ENCODE results near the gene DISC1. TPM values are rescaled to one million over a fixed set of nuclear protein-coding genes. Genes with fewer than 3 reads are reported as not detected.

DISC1 gene
- polyA plus RNA-seq, 3 donors: 5.5 to 14.7 (median 5.8) TPM

- Histone ChIP-seq H3K4me2 (replicated peaks; ENCODE audit: extremely low read depth, low read length, poor library complexity, severe bottlenecking) (no peak overlapping the region), H3K4me1 (ENCODE audit: control insufficient read depth in 1 of 2, insufficient read depth in 2 of 2, low read length in 2 of 2) (peaks cover 9% of the 10 kb centered on the region in 2 donors), H3K9me3 (replicated peaks in 1 of 2; ENCODE audit: control insufficient read depth in 1 of 2, insufficient read depth in 1 of 2, low read length in 2 of 2) (no peaks in the 10 kb centered on the region), H4K20me1 (ENCODE audit: insufficient read depth, low read length) (peaks cover 6% of the 10 kb centered on the region), H2AFZ (ENCODE audit: insufficient read depth, low read depth, low read length, poor library complexity, severe bottlenecking) (no peak overlapping the region), H3K4me3 (replicated peaks in 1 of 3; ENCODE audit: low read depth in 2 of 3, low read length in 3 of 3) (no peak overlapping the region), H3K27ac (ENCODE audit: low read depth in 1 of 2, low read length in 2 of 2) (peak overlapping the region in 1 of 2 donors; percentile 50), H3K36me3 (replicated peaks in 1 of 2; ENCODE audit: control insufficient read depth in 1 of 2, insufficient read depth in 2 of 2, low read length in 2 of 2) (peaks cover 24 to 80% of the 10 kb centered on the region in 2 donors), H3K9ac (ENCODE audit: insufficient read depth, low read length, poor library complexity, severe bottlenecking) (no peak overlapping the region), H3K79me2 (ENCODE audit: insufficient read depth, low read length) (no peaks in the 10 kb centered on the region), H3K27me3 (ENCODE audit: control insufficient read depth in 2 of 2, insufficient read depth in 2 of 2, low read length in 2 of 2) (no peaks in the 10 kb centered on the region)
- intact Hi-C loops (cut with micrococcal nuclease): no loop called here
- peaks cover 0 to 2% (median 0%) of the 10 kb centered on the region in 7 donors for H3K9me3 Mint-ChIP-seq
- DNase-seq: no peak
- H3K4me3 Mint-ChIP-seq: no peak overlapping the region
- whole genome bisulfite sequencing (ENCODE audit: insufficient coverage): 97% methylated on average over 3 of the region's 6 CpGs
- peaks cover 52 to 56% of the 10 kb centered on the region in 2 donors for H3K36me3 Mint-ChIP-seq
- H3K27me3 Mint-ChIP-seq (ENCODE audit: low read depth in 3 of 3): peaks cover 0 to 2% (median 0%) of the 10 kb centered on the region in 3 donors
- H3K27ac Mint-ChIP-seq: peak overlapping the region in 1 of 7 donors; percentile 7
- TF ChIP-seq CTCF (IDR thresholded peaks at IDR 0.05): no peak
- peaks cover 10% of the 10 kb centered on the region for H3K4me1 Mint-ChIP-seq
Measured at GRCh38 chr1:232011961-232012360, 385.4 kb downstream of the DISC1 start.

GRCh38 chr1:232012773-232013386 lies 386.3 kb downstream of the DISC1 start:
- H3K79me2 ChIP-seq (ENCODE audit: insufficient read depth, low read length): no peaks in the 10 kb centered on the region
- no peaks in the 10 kb centered on the region for H3K9me3 Mint-ChIP-seq
- H3K36me3 Mint-ChIP-seq: peaks cover 50 to 60% of the 10 kb centered on the region in 2 donors
- H3K4me1 ChIP-seq (ENCODE audit: control insufficient read depth in 1 of 2, insufficient read depth in 2 of 2, low read length in 2 of 2): peaks cover 9% of the 10 kb centered on the region in 2 donors
- peaks cover 6% of the 10 kb centered on the region for H4K20me1 ChIP-seq (ENCODE audit: insufficient read depth, low read length)
- peak overlapping the region; percentile 9 to 50 for H3K27ac ChIP-seq (ENCODE audit: low read depth in 1 of 2, low read length in 2 of 2)
- no peak overlapping the region for H2AFZ ChIP-seq (ENCODE audit: insufficient read depth, low read depth, low read length, poor library complexity, severe bottlenecking)
- no peak overlapping the region for H3K4me3 ChIP-seq (replicated peaks in 1 of 3; ENCODE audit: low read depth in 2 of 3, low read length in 3 of 3)
- intact Hi-C loops (cut with micrococcal nuclease): no loop called here
- no peaks in the 10 kb centered on the region for H3K27me3 ChIP-seq (ENCODE audit: control insufficient read depth in 2 of 2, insufficient read depth in 2 of 2, low read length in 2 of 2)
- 66% methylated on average over 6 of the region's 10 CpGs for WGBS (ENCODE audit: insufficient coverage)
- peaks cover 10% of the 10 kb centered on the region for H3K4me1 Mint-ChIP-seq
- H3K4me2 ChIP-seq (replicated peaks; ENCODE audit: extremely low read depth, low read length, poor library complexity, severe bottlenecking): no peak overlapping the region
- no peak for TF ChIP-seq CTCF (IDR thresholded peaks at IDR 0.05)
- H3K27me3 Mint-ChIP-seq (ENCODE audit: low read depth in 3 of 3): peaks cover 0 to 2% (median 0%) of the 10 kb centered on the region in 3 donors
- H3K9me3 ChIP-seq (replicated peaks in 1 of 2; ENCODE audit: control insufficient read depth in 1 of 2, insufficient read depth in 1 of 2, low read length in 2 of 2): no peaks in the 10 kb centered on the region
- peaks cover 24 to 89% of the 10 kb centered on the region in 2 donors for H3K36me3 ChIP-seq (replicated peaks in 1 of 2; ENCODE audit: control insufficient read depth in 1 of 2, insufficient read depth in 2 of 2, low read length in 2 of 2)
- DNase-seq: peak; percentile 4 to 27 (median 14)
- H3K9ac ChIP-seq (ENCODE audit: insufficient read depth, low read length, poor library complexity, severe bottlenecking): no peak overlapping the region
- H3K4me3 Mint-ChIP-seq: no peak overlapping the region
- H3K27ac Mint-ChIP-seq: peak overlapping the region in 6 of 7 donors; percentile 25 to 88 (median 54)

Measured in CD14-positive monocyte (primary cell).